H1 (cell line): ENCODE results near the gene AKR1C8. TPM values are rescaled to one million over a fixed set of nuclear protein-coding genes. Genes with fewer than 3 reads are reported as not detected.

Experiments used
- CEBPB ChIP-seq: IDR thresholded peaks from 2 replicates; pipeline ENCODE4 v1.6.1; 2012; ENCODE audit warnings: low read depth, low read length
- CHD1 ChIP-seq: IDR thresholded peaks from 2 replicates; pipeline ENCODE4 v1.6.1; 2012; ENCODE audit warnings: low read depth, low read length, improper control_type of control experiment
- CHD7 ChIP-seq: fragments of 300-600 bp; sonication (generic); IDR thresholded peaks from 2 replicates; pipeline ENCODE4 v1.7.1; 2012; ENCODE audit warnings: low read length, moderate library complexity, mild to moderate bottlenecking, inconsistent platforms; ENCODE audit not compliant: insufficient replicate concordance
- EGR1 ChIP-seq: IDR thresholded peaks from 2 replicates; pipeline ENCODE4 v1.6.1; 2011; ENCODE audit warnings: low read depth, low read length, borderline replicate concordance
- FOSL1 ChIP-seq: IDR thresholded peaks from 2 replicates; pipeline ENCODE4 v1.6.1; 2011; ENCODE audit warnings: mild to moderate bottlenecking, low read depth, low read length, moderate library complexity; ENCODE audit not compliant: insufficient read depth
- KDM4A ChIP-seq: IDR thresholded peaks from one replicate; pipeline ENCODE4 v1.7.1; 2012; ENCODE audit warnings: low read depth, mild to moderate bottlenecking, moderate library complexity, low read length, inconsistent platforms; ENCODE audit not compliant: severe bottlenecking
- SAP30 ChIP-seq: fragments of 300-600 bp; sonication (generic); IDR thresholded peaks from 2 replicates; pipeline ENCODE4 v1.7.1; 2012; ENCODE audit warnings: low read length, moderate library complexity, mild to moderate bottlenecking, inconsistent platforms; ENCODE audit not compliant: insufficient read depth, insufficient replicate concordance
- SP4 ChIP-seq: IDR thresholded peaks from 2 replicates; pipeline ENCODE4 v1.6.1; 2012; ENCODE audit warnings: low read length, inconsistent platforms
- TCF12 ChIP-seq: IDR thresholded peaks from 2 replicates; pipeline ENCODE4 v1.6.1; 2011; ENCODE audit warnings: low read depth, mild to moderate bottlenecking, low read length
- polyA plus RNA-seq, 7 experiments: library from polyadenylated mRNA; depleted of rRNA in 3 of 7; stranded (reverse) in 5 of 7; unstranded in 2 of 7; fragments of >200 nt in 5 of 7; fragments of 200-250 nt in 2 of 7; gene quantifications; 1 replicate in 5 of 7; 2 replicates in 1 of 7; 4 replicates in 1 of 7; pipeline versions ENCODE4 v1.2.1 to v1.2.3, GENCODE V29; 2011 to 2013; ENCODE audit warnings: missing spikeins in 2 of 7, mixed read lengths in 2 of 7
- total RNA-seq: library from RNA; stranded (reverse); fragmentation: NEBNext Ultra II Directional; extraction: Animal tissue kit (Norgen Biotek cat#: 25700); gene quantifications from 2 replicates; pipeline ENCODE4 v1.2.1, GENCODE V29; 2021

Gene AKR1C8
- total and polyA plus RNA-seq, 2 of the 8 experiments (the other 6 are each of a cell fraction or from before 2014, with no cell fraction given), result not detected

GRCh38 chr10:5116621-5117020 lies 68.3 kb downstream of the AKR1C8 start (continued):
- no peak for TF ChIP-seq CHD7
- no peak for TF ChIP-seq EGR1
- no peak for TF ChIP-seq SP4
- no peak for TF ChIP-seq FOSL1
- TF ChIP-seq SAP30, result no peak
- TF ChIP-seq CHD1, result no peak
- TF ChIP-seq KDM4A, result no peak
- TF ChIP-seq TCF12, result no peak
- no peak for TF ChIP-seq CEBPB
